ENCODE measurements around the gene ZNF580.

- TF ChIP-seq CTCF (IDR thresholded peaks at IDR 0.05) (no peak), POLR2A (IDR thresholded peaks at IDR 0.05) (no peak)
These were observed 19.6 kb downstream of the ZNF580 start for GRCh38 chr19:55660404-55660803.

All from sigmoid colon (tissue), 3 donors.